ENCODE results near the gene ADCYAP1R1.

The ADCYAP1R1 gene

GRCh38 chr7:31020652-31021051 lies 31.5 kb upstream of the ADCYAP1R1 start:
- no peaks in the 10 kb centered on the region for H3K36me3 ChIP-seq (ENCODE audit: control insufficient read depth in 1 of 2, insufficient read depth in 2 of 2, low read length in 2 of 2)
- H3K27ac ChIP-seq (ENCODE audit: low read length) = no peak overlapping the region
- no peaks in the 10 kb centered on the region for H3K27me3 ChIP-seq (ENCODE audit: low read depth, low read length)
- H3K9me3 ChIP-seq (ENCODE audit: control insufficient read depth in 1 of 2, low read length in 2 of 2) = no peaks in the 10 kb centered on the region
- H3K4me3 ChIP-seq (ENCODE audit: low read depth in 1 of 2, low read length in 2 of 2) = no peak overlapping the region
- H3K4me1 ChIP-seq (ENCODE audit: control insufficient read depth in 1 of 2, insufficient read depth in 2 of 2, low read length in 2 of 2) = no peaks in the 10 kb centered on the region

- Histone ChIP-seq H3K27ac (ENCODE audit: low read length) (no peak overlapping the region), H3K27me3 (ENCODE audit: low read depth, low read length) (no peaks in the 10 kb centered on the region), H3K4me1 (ENCODE audit: control insufficient read depth in 1 of 2, insufficient read depth in 2 of 2, low read length in 2 of 2) (peaks cover 0 to 8% of the 10 kb centered on the region in 2 donors), H3K4me3 (ENCODE audit: low read depth in 1 of 2, low read length in 2 of 2) (no peak overlapping the region), H3K36me3 (ENCODE audit: control insufficient read depth in 1 of 2, insufficient read depth in 2 of 2, low read length in 2 of 2) (no peaks in the 10 kb centered on the region), H3K9me3 (ENCODE audit: control insufficient read depth in 1 of 2, low read length in 2 of 2) (no peaks in the 10 kb centered on the region)
Measured at GRCh38 chr7:31022117-31022516, 30.0 kb upstream of the ADCYAP1R1 start.

- no peaks in the 10 kb centered on the region for H3K9me3 ChIP-seq (ENCODE audit: control insufficient read depth in 1 of 2, low read length in 2 of 2)
- H3K4me3 ChIP-seq (ENCODE audit: low read depth in 1 of 2, low read length in 2 of 2) = no peak overlapping the region
- no peaks in the 10 kb centered on the region for H3K27me3 ChIP-seq (ENCODE audit: low read depth, low read length)
- H3K27ac ChIP-seq (ENCODE audit: low read length) = no peak overlapping the region
- peaks cover 0 to 8% of the 10 kb centered on the region in 2 donors for H3K4me1 ChIP-seq (ENCODE audit: control insufficient read depth in 1 of 2, insufficient read depth in 2 of 2, low read length in 2 of 2)
- H3K36me3 ChIP-seq (ENCODE audit: control insufficient read depth in 1 of 2, insufficient read depth in 2 of 2, low read length in 2 of 2) = no peaks in the 10 kb centered on the region
Measured at GRCh38 chr7:31022726-31023125, 29.4 kb upstream of the ADCYAP1R1 start.

DNA sequence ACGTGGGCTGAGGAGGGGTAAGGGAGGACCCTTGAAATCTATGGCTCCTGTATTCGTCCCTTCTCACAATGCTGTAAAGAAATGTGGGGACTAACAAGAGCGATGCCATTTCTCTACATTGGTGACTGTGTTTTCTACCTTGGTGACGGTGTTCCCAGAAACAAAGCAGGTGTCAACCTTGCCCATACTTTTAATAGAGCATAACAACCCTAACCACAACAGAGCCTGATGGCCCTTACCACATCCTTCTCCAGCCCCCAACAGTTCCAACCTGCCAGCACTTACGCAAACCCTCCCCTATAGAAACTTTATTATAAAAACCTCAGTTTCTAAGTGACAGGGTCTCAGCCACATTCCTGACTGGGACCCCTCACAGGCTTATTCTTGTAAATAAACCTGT lies 28.2 kb upstream of the ADCYAP1R1 start:
- Histone ChIP-seq H3K36me3 (ENCODE audit: control insufficient read depth in 1 of 2, insufficient read depth in 2 of 2, low read length in 2 of 2) (no peaks in the 10 kb centered on the region), H3K27me3 (ENCODE audit: low read depth, low read length) (no peaks in the 10 kb centered on the region), H3K4me3 (ENCODE audit: low read depth in 1 of 2, low read length in 2 of 2) (no peak overlapping the region), H3K27ac (ENCODE audit: low read length) (no peak overlapping the region), H3K9me3 (ENCODE audit: control insufficient read depth in 1 of 2, low read length in 2 of 2) (no peaks in the 10 kb centered on the region), H3K4me1 (ENCODE audit: control insufficient read depth in 1 of 2, insufficient read depth in 2 of 2, low read length in 2 of 2) (peaks cover 0 to 8% of the 10 kb centered on the region in 2 donors)

DNA sequence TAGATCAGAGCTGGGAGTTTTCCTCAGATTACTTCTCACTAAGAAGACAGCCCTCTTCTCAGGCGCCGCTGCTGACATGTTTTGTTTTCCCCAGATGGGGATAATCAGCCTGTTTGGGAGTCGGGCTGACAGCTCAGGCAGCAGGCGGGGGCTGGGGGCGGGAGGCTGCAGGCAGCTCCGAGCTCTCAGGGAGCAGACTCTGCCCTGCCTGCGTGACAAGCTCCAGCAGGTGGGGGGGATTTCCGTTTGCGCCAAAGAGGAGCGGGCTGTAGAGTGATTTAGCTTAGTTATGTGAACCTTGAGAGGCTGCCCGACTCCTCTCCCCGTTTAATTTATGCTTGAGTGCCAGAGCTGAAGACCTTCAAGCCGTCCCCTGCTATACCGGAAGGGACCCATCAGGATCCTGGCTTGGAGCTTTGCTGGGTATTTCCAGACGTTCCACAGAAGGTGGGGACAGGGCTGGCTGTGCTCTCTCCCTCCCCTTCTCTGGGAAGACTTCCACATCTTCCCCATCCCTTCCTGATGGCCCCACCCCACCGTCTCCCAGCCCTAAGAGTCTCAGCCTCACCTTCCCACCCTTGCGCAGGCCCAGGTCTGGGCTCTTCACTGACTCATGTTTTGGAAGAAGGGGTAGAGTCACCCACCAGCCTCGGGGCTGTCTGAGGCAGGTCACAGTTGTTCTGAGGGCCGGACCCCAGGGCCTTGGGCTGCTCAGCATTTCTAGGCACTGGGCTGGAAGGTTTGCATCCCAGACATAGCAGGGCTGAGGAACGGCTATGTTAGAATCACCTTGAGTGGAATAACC lies 24.7 kb upstream of the ADCYAP1R1 start:
- H3K27ac ChIP-seq (ENCODE audit: low read length) = no peak overlapping the region

GRCh38 chr7:31028006-31028405 lies 24.1 kb upstream of the ADCYAP1R1 start:
- no peaks in the 10 kb centered on the region for H3K36me3 ChIP-seq (ENCODE audit: control insufficient read depth in 1 of 2, insufficient read depth in 2 of 2, low read length in 2 of 2)
- H3K4me1 ChIP-seq (ENCODE audit: control insufficient read depth in 1 of 2, insufficient read depth in 2 of 2, low read length in 2 of 2) = peaks cover 0 to 8% of the 10 kb centered on the region in 2 donors
- H3K27ac ChIP-seq (ENCODE audit: low read length) = no peak overlapping the region
- H3K9me3 ChIP-seq (ENCODE audit: control insufficient read depth in 1 of 2, low read length in 2 of 2) = no peaks in the 10 kb centered on the region
- no peak overlapping the region for H3K4me3 ChIP-seq (ENCODE audit: low read depth in 1 of 2, low read length in 2 of 2)
- H3K27me3 ChIP-seq (ENCODE audit: low read depth, low read length) = no peaks in the 10 kb centered on the region

More for the DNA sequence above, 24.7 kb upstream of the ADCYAP1R1 start:
- Histone ChIP-seq H3K27me3 (ENCODE audit: low read depth, low read length) (no peaks in the 10 kb centered on the region), H3K4me1 (ENCODE audit: control insufficient read depth in 1 of 2, insufficient read depth in 2 of 2, low read length in 2 of 2) (peaks cover 0 to 8% of the 10 kb centered on the region in 2 donors), H3K36me3 (ENCODE audit: control insufficient read depth in 1 of 2, insufficient read depth in 2 of 2, low read length in 2 of 2) (no peaks in the 10 kb centered on the region), H3K9me3 (ENCODE audit: control insufficient read depth in 1 of 2, low read length in 2 of 2) (no peaks in the 10 kb centered on the region), H3K4me3 (ENCODE audit: low read depth in 1 of 2, low read length in 2 of 2) (peak overlapping the region in 1 of 2 donors; percentile 16)

- Histone ChIP-seq H3K4me3 (ENCODE audit: low read depth in 1 of 2, low read length in 2 of 2) (no peak overlapping the region), H3K36me3 (ENCODE audit: control insufficient read depth in 1 of 2, insufficient read depth in 2 of 2, low read length in 2 of 2) (no peaks in the 10 kb centered on the region), H3K27me3 (ENCODE audit: low read depth, low read length) (no peaks in the 10 kb centered on the region), H3K9me3 (ENCODE audit: control insufficient read depth in 1 of 2, low read length in 2 of 2) (no peaks in the 10 kb centered on the region), H3K4me1 (ENCODE audit: control insufficient read depth in 1 of 2, insufficient read depth in 2 of 2, low read length in 2 of 2) (peaks cover 0 to 8% of the 10 kb centered on the region in 2 donors), H3K27ac (ENCODE audit: low read length) (no peak overlapping the region)
Measured at GRCh38 chr7:31028417-31028992, 23.6 kb upstream of the ADCYAP1R1 start.

DNA sequence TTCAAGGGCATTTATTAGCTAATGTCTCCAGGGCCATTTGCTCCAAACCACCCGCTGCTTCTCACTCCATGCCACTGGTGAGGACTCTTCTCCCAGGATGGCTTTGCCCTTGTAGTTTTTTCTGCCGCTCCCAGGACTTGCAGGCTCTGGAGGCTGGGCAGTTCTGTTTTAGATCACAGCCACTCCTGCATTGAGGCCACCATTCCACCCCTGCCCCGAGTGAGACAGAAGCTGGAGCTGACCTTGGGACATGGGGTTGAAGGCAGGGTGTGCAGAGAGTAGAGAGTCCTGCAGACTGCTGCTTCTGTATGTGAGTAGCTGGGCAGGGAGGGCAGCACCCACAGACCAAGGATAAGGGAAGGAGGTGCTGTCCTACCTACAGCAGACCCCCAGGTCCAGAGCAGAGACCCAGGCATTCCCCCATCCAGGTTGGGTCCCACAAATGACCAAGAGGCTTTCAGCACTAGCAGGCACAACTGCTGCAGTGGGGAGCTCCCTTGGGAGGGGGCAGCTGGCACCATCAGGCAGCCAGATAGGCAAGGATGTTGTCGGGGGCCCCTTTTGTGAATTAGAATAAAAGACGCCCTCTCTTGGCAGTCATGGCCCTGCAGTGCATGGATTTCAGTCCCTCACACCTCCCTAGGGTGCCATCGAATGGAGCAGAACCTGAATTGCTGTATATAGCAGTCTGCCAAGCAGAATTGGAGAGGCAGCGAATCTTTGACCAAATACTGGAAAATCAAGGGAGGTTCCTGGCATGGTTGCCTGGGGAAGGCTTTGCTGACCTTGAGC lies 22.7 kb upstream of the ADCYAP1R1 start:
- Histone ChIP-seq H3K4me3 (ENCODE audit: low read depth in 1 of 2, low read length in 2 of 2) (no peak overlapping the region), H3K4me1 (ENCODE audit: control insufficient read depth in 1 of 2, insufficient read depth in 2 of 2, low read length in 2 of 2) (peaks cover 0 to 8% of the 10 kb centered on the region in 2 donors), H3K36me3 (ENCODE audit: control insufficient read depth in 1 of 2, insufficient read depth in 2 of 2, low read length in 2 of 2) (no peaks in the 10 kb centered on the region), H3K27ac (ENCODE audit: low read length) (no peak overlapping the region), H3K9me3 (ENCODE audit: control insufficient read depth in 1 of 2, low read length in 2 of 2) (no peaks in the 10 kb centered on the region), H3K27me3 (ENCODE audit: low read depth, low read length) (no peaks in the 10 kb centered on the region)

GRCh38 chr7:31033674-31034300 lies 18.3 kb upstream of the ADCYAP1R1 start:
- Histone ChIP-seq H3K4me3 (ENCODE audit: low read depth in 1 of 2, low read length in 2 of 2) (no peak overlapping the region), H3K9me3 (ENCODE audit: control insufficient read depth in 1 of 2, low read length in 2 of 2) (no peaks in the 10 kb centered on the region), H3K27ac (ENCODE audit: low read length) (no peak overlapping the region), H3K36me3 (ENCODE audit: control insufficient read depth in 1 of 2, insufficient read depth in 2 of 2, low read length in 2 of 2) (no peaks in the 10 kb centered on the region), H3K27me3 (ENCODE audit: low read depth, low read length) (no peaks in the 10 kb centered on the region), H3K4me1 (ENCODE audit: control insufficient read depth in 1 of 2, insufficient read depth in 2 of 2, low read length in 2 of 2) (no peaks in the 10 kb centered on the region)

GRCh38 chr7:31036924-31037323 lies 15.2 kb upstream of the ADCYAP1R1 start:
- Histone ChIP-seq H3K9me3 (ENCODE audit: control insufficient read depth in 1 of 2, low read length in 2 of 2) (no peaks in the 10 kb centered on the region), H3K36me3 (ENCODE audit: control insufficient read depth in 1 of 2, insufficient read depth in 2 of 2, low read length in 2 of 2) (no peaks in the 10 kb centered on the region), H3K4me1 (ENCODE audit: control insufficient read depth in 1 of 2, insufficient read depth in 2 of 2, low read length in 2 of 2) (no peaks in the 10 kb centered on the region), H3K27ac (ENCODE audit: low read length) (no peak overlapping the region), H3K27me3 (ENCODE audit: low read depth, low read length) (no peaks in the 10 kb centered on the region), H3K4me3 (ENCODE audit: low read depth in 1 of 2, low read length in 2 of 2) (no peak overlapping the region)

DNA sequence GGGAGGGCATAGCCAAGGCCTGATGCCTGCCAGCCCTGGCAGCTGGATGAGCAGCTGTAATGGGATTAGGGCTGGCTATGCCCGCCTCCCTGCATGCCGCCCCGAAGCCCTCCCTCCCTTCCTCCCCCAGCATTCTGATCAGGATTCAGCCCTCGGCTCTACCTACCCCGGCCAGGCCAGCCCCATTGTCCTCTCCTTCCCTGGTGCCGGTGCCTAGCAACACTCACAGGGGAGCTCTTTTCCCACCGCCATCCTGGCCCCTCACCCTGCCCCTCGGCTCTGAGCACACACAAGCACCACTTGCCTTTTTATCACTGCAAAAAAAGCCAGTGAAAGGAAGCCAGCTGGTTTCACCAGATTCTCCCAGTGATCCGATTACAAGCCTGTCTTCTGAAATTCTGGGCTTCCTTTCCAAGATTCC lies 9.0 kb upstream of the ADCYAP1R1 start:
- H3K27ac ChIP-seq (ENCODE audit: low read length) = no peak overlapping the region
- H3K36me3 ChIP-seq (ENCODE audit: control insufficient read depth in 1 of 2, insufficient read depth in 2 of 2, low read length in 2 of 2) = no peaks in the 10 kb centered on the region
- no peak overlapping the region for H3K4me3 ChIP-seq (ENCODE audit: low read depth in 1 of 2, low read length in 2 of 2)
- H3K4me1 ChIP-seq (ENCODE audit: control insufficient read depth in 1 of 2, insufficient read depth in 2 of 2, low read length in 2 of 2) = no peaks in the 10 kb centered on the region
- no peaks in the 10 kb centered on the region for H3K27me3 ChIP-seq (ENCODE audit: low read depth, low read length)
- H3K9me3 ChIP-seq (ENCODE audit: control insufficient read depth in 1 of 2, low read length in 2 of 2) = no peaks in the 10 kb centered on the region

All from muscle layer of duodenum (tissue), 2 donors.